Panc1 (cell line): Measurements from ENCODE around the gene WDR76. TPM values are rescaled to one million over a fixed set of nuclear protein-coding genes. Genes with fewer than 3 reads are reported as not detected.

ENCODE experiments used
- ATAC-seq: fragments of 200-7000 bp; cut with Tn5 transposase; 2 replicates; pipeline ENCODE4 v1.9.1; 2020; ENCODE audit warnings: mild to moderate bottlenecking, moderate library complexity
- BruUV-seq: library from RNA; stranded (reverse); fragments of 400-500 nt; replicated peaks from 2 replicates; lab custom pipeline; 2021; lab: Mats Ljungman, UMichigan
- CTCF ChIA-PET: fragments of 300-600 bp; sonication (Branson Sonifier 250); formaldehyde crosslinking; loops from one replicate; lab custom pipeline; 2022; ENCODE audit warnings: antibody characterized with exemption; lab: Charles Lee
- POLR2A ChIA-PET: fragments of 300-600 bp; sonication (Branson Sonifier 250); formaldehyde crosslinking; loops from one replicate; lab custom pipeline; 2022; ENCODE audit warnings: antibody characterized with exemption; lab: Charles Lee
- DNase-seq: peaks from one replicate; pipeline ENCODE4 v3.0.0-alpha.2; 2010; ENCODE audit warnings: low read depth, low spot score
- H3K27ac ChIP-seq: 2 replicates; pipeline ENCODE4 v1.5.1; 2011; ENCODE audit warnings: mild to moderate bottlenecking, low read length, inconsistent platforms
- H3K27me3 ChIP-seq: fragments of 200-500 bp; sonication (Bioruptor generic); 2 replicates; pipeline ENCODE4 v1.6.0; 2014; ENCODE audit warnings: low read length, inconsistent platforms; ENCODE audit not compliant: control insufficient read depth, insufficient read depth
- H3K36me3 ChIP-seq: fragments of 200-500 bp; sonication (Bioruptor generic); 2 replicates; pipeline ENCODE4 v1.5.1; 2014; ENCODE audit warnings: inconsistent platforms, mild to moderate bottlenecking, low read length, moderate library complexity; ENCODE audit not compliant: control insufficient read depth, insufficient read depth
- H3K4me1 ChIP-seq: 2 replicates; pipeline ENCODE4 v1.5.1; 2011; ENCODE audit warnings: inconsistent platforms, mild to moderate bottlenecking, low read length, moderate library complexity; ENCODE audit not compliant: control insufficient read depth, insufficient read depth
- H3K4me3 ChIP-seq, 2 experiments: 2 replicates each; pipeline ENCODE4 v1.5.1; 2011 to 2012; ENCODE audit warnings: low read depth in 2 of 2, low read length in 2 of 2, mild to moderate bottlenecking in 2 of 2, inconsistent platforms in 1 of 2, moderate library complexity in 1 of 2
- H3K9me3 ChIP-seq: fragments of 200-500 bp; sonication (Bioruptor generic); 2 replicates; pipeline ENCODE4 v1.5.1; 2014; ENCODE audit warnings: low read depth, mild to moderate bottlenecking, inconsistent platforms, low read length, moderate library complexity; ENCODE audit not compliant: control insufficient read depth, insufficient read depth
- POLR2AphosphoS5 ChIP-seq: IDR thresholded peaks from 2 replicates; pipeline ENCODE4 v1.6.1; 2012; ENCODE audit warnings: mild to moderate bottlenecking, low read depth, low read length, moderate library complexity
- REST ChIP-seq, 2 experiments: IDR thresholded peaks; 2 replicates each; pipeline ENCODE4 v1.6.1; 2011 to 2012; ENCODE audit warnings: low read depth in 2 of 2, control low read depth in 1 of 2, low read length in 1 of 2, mild to moderate bottlenecking in 1 of 2, moderate library complexity in 1 of 2; ENCODE audit not compliant: insufficient read depth in 1 of 2
- SIN3A ChIP-seq: IDR thresholded peaks from 2 replicates; pipeline ENCODE4 v1.6.1; 2012; ENCODE audit warnings: low read depth, mild to moderate bottlenecking, low read length, moderate library complexity, borderline replicate concordance; ENCODE audit not compliant: insufficient read depth
- TCF7L2 ChIP-seq: IDR thresholded peaks from 2 replicates; pipeline ENCODE4 v1.6.1; 2011; ENCODE audit warnings: mild to moderate bottlenecking, low read depth, low read length, inconsistent platforms
- in situ Hi-C: cut with HindIII; loops from 2 replicates; pipeline ENCODE4 v1.10.0; 2016; ENCODE audit warnings: low sequenced_read_pairs, low pct_unique_long_range_greater_than_20kb
- intact Hi-C: fragments of 100-400 bp; cut with micrococcal nuclease; formaldehyde crosslinking; loops from one replicate; pipeline ENCODE4 v1.10.0; 2022; ENCODE audit not compliant: unreplicated experiment
- total RNA-seq: library from RNA; stranded (reverse); gene quantifications from one replicate; pipeline ENCODE4 v1.2.1, GENCODE V29; 2021; ENCODE audit not compliant: unreplicated experiment
- TF ChIP-seq, protein P1 (sequence below): fragments of 450-650 bp; IDR thresholded peaks from 2 replicates; pipeline ENCODE4 v1.5.1; 2017; ENCODE audit warnings: mild to moderate bottlenecking

The WDR76 gene
- total RNA-seq, 1 experiment from 2014 or later, result 40.0 TPM

GRCh38 chr15:43791993-43792760 is 34.6 kb upstream of the WDR76 start, which contains the start of gene SERF2:
TSS of gene SERF2 (plus strand) at chr15:43792320. CDS start at chr15:43792377, 57 bp downstream.
- intact Hi-C loops, result no loop called here
- peak; percentile 97 for ATAC-seq

DNA sequence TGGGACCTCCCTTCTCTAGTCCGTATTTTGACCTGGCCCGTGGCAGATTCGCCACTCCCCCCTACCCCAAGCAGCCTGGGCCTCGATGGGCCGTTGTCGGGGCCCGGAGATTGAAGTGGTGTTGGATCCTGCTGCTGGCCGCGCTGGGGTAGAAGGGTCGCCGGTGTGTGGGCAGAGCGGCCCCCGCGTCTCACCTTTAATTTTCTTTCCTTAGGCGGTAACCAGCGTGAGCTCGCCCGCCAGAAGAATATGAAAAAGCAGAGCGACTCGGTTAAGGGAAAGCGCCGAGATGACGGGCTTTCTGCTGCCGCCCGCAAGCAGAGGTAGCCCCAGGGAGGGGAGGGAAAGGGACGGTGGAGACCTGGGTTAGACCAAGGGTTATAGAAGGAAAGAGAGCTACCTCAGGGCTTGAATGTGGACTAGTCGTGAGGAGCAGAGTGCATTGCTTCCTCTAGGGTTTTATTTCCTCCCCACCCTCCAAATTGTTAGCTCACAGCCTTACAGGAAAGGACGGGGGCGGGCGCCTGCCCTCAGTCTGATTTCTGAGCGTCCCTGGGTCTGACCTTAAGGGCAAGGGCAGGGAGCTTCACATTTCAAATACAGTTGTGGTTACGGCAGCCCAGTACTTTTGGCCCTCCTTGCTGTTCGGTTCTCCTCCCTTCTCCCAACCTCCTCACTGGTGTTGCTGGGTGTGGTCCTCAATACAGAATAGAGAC is 33.9 kb upstream of the WDR76 start:
- Histone ChIP-seq H3K4me3 (peak overlapping the region; percentile 97 to 98), H3K27ac (peak overlapping the region; percentile 98), H3K36me3 (peaks cover 9% of the 10 kb centered on the region), H3K9me3 (no peaks in the 10 kb centered on the region), H3K27me3 (no peaks in the 10 kb centered on the region), H3K4me1 (peaks cover 31% of the 10 kb centered on the region)
- intact Hi-C loops (no loop called here), in situ Hi-C loops (no loop called here)
- ChIA-PET CTCF (no interaction called here), POLR2A (interaction anchor here (0.5 to 0.6 kb wide), 2 partner anchors 24 to 307 kb away, joined by 3 to 4 read pairs; no protein-coding TSS in a partner anchor)
- no peak for DNase-seq
- TF ChIP-seq TCF7L2 (no peak), POLR2AphosphoS5 (no peak), SIN3A (no peak), REST (IDR thresholded peaks at IDR 0.05; ENCODE audit: insufficient read depth in 1 of 2, low read depth in 2 of 2, low read length in 1 of 2) (no peak)
- TF ChIP-seq, protein P1, sequence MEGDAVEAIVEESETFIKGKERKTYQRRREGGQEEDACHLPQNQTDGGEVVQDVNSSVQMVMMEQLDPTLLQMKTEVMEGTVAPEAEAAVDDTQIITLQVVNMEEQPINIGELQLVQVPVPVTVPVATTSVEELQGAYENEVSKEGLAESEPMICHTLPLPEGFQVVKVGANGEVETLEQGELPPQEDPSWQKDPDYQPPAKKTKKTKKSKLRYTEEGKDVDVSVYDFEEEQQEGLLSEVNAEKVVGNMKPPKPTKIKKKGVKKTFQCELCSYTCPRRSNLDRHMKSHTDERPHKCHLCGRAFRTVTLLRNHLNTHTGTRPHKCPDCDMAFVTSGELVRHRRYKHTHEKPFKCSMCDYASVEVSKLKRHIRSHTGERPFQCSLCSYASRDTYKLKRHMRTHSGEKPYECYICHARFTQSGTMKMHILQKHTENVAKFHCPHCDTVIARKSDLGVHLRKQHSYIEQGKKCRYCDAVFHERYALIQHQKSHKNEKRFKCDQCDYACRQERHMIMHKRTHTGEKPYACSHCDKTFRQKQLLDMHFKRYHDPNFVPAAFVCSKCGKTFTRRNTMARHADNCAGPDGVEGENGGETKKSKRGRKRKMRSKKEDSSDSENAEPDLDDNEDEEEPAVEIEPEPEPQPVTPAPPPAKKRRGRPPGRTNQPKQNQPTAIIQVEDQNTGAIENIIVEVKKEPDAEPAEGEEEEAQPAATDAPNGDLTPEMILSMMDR, result no peak
- ATAC-seq, result no peak
- BruUV-seq, result no TSS peak

More at GRCh38 chr15:43791993-43792760, 34.6 kb upstream of the WDR76 start, which contains the start of gene SERF2:
- CTCF ChIA-PET, result no interaction called here
- in situ Hi-C loops, result no loop called here
- Histone ChIP-seq H3K27ac (peak within 1 kb of the TSS; percentile 99), H3K36me3 (peaks cover 9% of the 10 kb centered on the region), H3K4me1 (peaks cover 31% of the 10 kb centered on the region), H3K9me3 (no peaks in the 10 kb centered on the region), H3K27me3 (no peaks in the 10 kb centered on the region), H3K4me3 (peak within 1 kb of the TSS; percentile 97 to 98)
- peak; percentile 97 for DNase-seq
- no TSS peak for BruUV-seq
- TF ChIP-seq REST (IDR thresholded peaks at IDR 0.05; ENCODE audit: insufficient read depth in 1 of 2, low read depth in 2 of 2, low read length in 1 of 2), result no peak
- TF ChIP-seq SIN3A, result 0 out of 2 replicates have a peak, but pooled peaks have one; percentile 47
- peak; percentile 90 for TF ChIP-seq POLR2AphosphoS5
- POLR2A ChIA-PET, result interaction anchor here (0.5 to 0.6 kb wide), 2 partner anchors 13 to 308 kb away, joined by 4 to 8 read pairs; no protein-coding TSS in a partner anchor
